GM21381 (cell line): ENCODE results near the gene NEK9.
"Not testable (repeated sequence)": the region's sequence is repeated elsewhere in the genome, so short reads cannot be mapped to it uniquely, and the experiment has no call there.

Experiments used
- ATAC-seq: cut with Tn5 transposase; IDR thresholded peaks from one replicate; pipeline ENCODE4 v1.9.1; 2021; ENCODE audit warnings: mild to moderate bottlenecking, moderate library complexity; ENCODE audit not compliant: unreplicated experiment

NEK9 gene

GRCh38 chr14:75126679-75127473, at the start of gene NEK9:
Gene NEK9 (minus strand): TSS chr14:75127048. CDS start chr14:75126921, 127 bp downstream.
- ATAC-seq = peak; percentile 85

- ATAC-seq = peak; percentile 73
These were observed 49.4 kb upstream of the NEK9 start, which contains the start of gene TMED10 for GRCh38 chr14:75176142-75176820. Gene TMED10 (minus strand): TSS chr14:75176612. CDS start chr14:75176579, 33 bp downstream.

GRCh38 chr14:75175677-75176141, 48.9 kb upstream of the NEK9 start:
- no peak for ATAC-seq

GRCh38 chr14:75174066-75174465, 47.2 kb upstream of the NEK9 start:
- ATAC-seq = no peak

GRCh38 chr14:75170772-75171171, 43.9 kb upstream of the NEK9 start:
- ATAC-seq = no peak

- no peak for ATAC-seq
These were observed 41.9 kb upstream of the NEK9 start for GRCh38 chr14:75168586-75169335.

GRCh38 chr14:75167325-75167724, 40.5 kb upstream of the NEK9 start:
- no peak for ATAC-seq

- ATAC-seq = no peak
These were observed 38.9 kb upstream of the NEK9 start for GRCh38 chr14:75165586-75166391.

GRCh38 chr14:75164809-75165208, 38.0 kb upstream of the NEK9 start:
- no peak for ATAC-seq

- ATAC-seq = no peak
These were observed 36.8 kb upstream of the NEK9 start for GRCh38 chr14:75163677-75164076.

GRCh38 chr14:75162631-75163030, 35.8 kb upstream of the NEK9 start:
- ATAC-seq = no peak

GRCh38 chr14:75158843-75159614, 32.2 kb upstream of the NEK9 start:
- no peak for ATAC-seq

- ATAC-seq = no peak
These were observed 30.1 kb upstream of the NEK9 start for GRCh38 chr14:75156901-75157300.

- no peak for ATAC-seq
These were observed 29.3 kb upstream of the NEK9 start for GRCh38 chr14:75156111-75156510.

- ATAC-seq = no peak
These were observed 28.3 kb upstream of the NEK9 start for GRCh38 chr14:75155169-75155568.

GRCh38 chr14:75153295-75153694, 26.4 kb upstream of the NEK9 start:
- no peak for ATAC-seq

- no peak for ATAC-seq
These were observed 25.0 kb upstream of the NEK9 start for GRCh38 chr14:75151851-75152250.

- not testable (repeated sequence) for ATAC-seq
These were observed 23.8 kb upstream of the NEK9 start for GRCh38 chr14:75150637-75151036.

- ATAC-seq = no peak
These were observed 23.3 kb upstream of the NEK9 start for GRCh38 chr14:75150150-75150549.
